Karpas-422 (cell line): Measurements from ENCODE around the gene NAP1L2. TPM values are rescaled to one million over a fixed set of nuclear protein-coding genes. Genes with fewer than 3 reads are reported as not detected.

Source experiments
- DNase-seq: peaks from one replicate; pipeline ENCODE4 v3.0.0-alpha.2; 2015
- H2AFZ ChIP-seq: fragments of 200-600 bp; sonication (generic); 2 replicates; pipeline ENCODE4 v1.6.1; 2014; ENCODE audit warnings: antibody characterized with exemption, low read length, mixed read lengths
- H3K27ac ChIP-seq: fragments of 200-600 bp; sonication (generic); 2 replicates; pipeline ENCODE4 v1.5.1; 2014; ENCODE audit warnings: mild to moderate bottlenecking, low read length, moderate library complexity
- H3K27me3 ChIP-seq: fragments of 200-600 bp; sonication (generic); 2 replicates; pipeline ENCODE4 v1.6.1; 2014; ENCODE audit warnings: low read length, mixed read lengths
- H3K36me3 ChIP-seq: fragments of 200-600 bp; sonication (generic); 2 replicates; pipeline ENCODE4 v1.6.1; 2014; ENCODE audit warnings: low read length, mixed read lengths; ENCODE audit not compliant: insufficient read depth
- H3K4me1 ChIP-seq: fragments of 200-600 bp; sonication (generic); 2 replicates; pipeline ENCODE4 v1.6.1; 2014; ENCODE audit warnings: mild to moderate bottlenecking, low read length, mixed read lengths
- H3K4me2 ChIP-seq: fragments of 200-600 bp; sonication (generic); 2 replicates; pipeline ENCODE4 v1.6.1; 2014; ENCODE audit warnings: low read length, low read depth, mild to moderate bottlenecking; ENCODE audit not compliant: poor library complexity, severe bottlenecking
- H3K4me3 ChIP-seq: fragments of 200-600 bp; sonication (generic); 2 replicates; pipeline ENCODE4 v1.5.1; 2014; ENCODE audit warnings: mild to moderate bottlenecking, antibody characterized with exemption, low read length, mixed read lengths
- H3K79me2 ChIP-seq: fragments of 200-600 bp; sonication (generic); 2 replicates; pipeline ENCODE4 v1.6.1; 2014; ENCODE audit warnings: mild to moderate bottlenecking, low read length, mixed read lengths
- H3K9ac ChIP-seq: fragments of 200-600 bp; sonication (generic); 2 replicates; pipeline ENCODE4 v1.6.0; 2014; ENCODE audit warnings: low read length
- H3K9me2 ChIP-seq: fragments of 200-600 bp; sonication (generic), shearing (Covaris generic); replicated peaks from 2 replicates; pipeline ENCODE4 v1.6.0; 2014; ENCODE audit warnings: mild to moderate bottlenecking, low read length, moderate library complexity; ENCODE audit not compliant: insufficient read depth
- H3K9me3 ChIP-seq: fragments of 300-700, 200-600 bp; sonication (generic); 2 replicates; pipeline ENCODE4 v1.6.1; 2014; ENCODE audit warnings: low read length, mixed read lengths
- H4K20me1 ChIP-seq: fragments of 200-600 bp; sonication (generic); 2 replicates; pipeline ENCODE4 v1.6.1; 2014; ENCODE audit warnings: mild to moderate bottlenecking, antibody characterized with exemption, low read length, low read depth; ENCODE audit not compliant: insufficient read depth
- total RNA-seq: library from RNA; depleted of rRNA; stranded (reverse); fragments of >200 nt; shearing (Covaris generic); gene quantifications from 2 replicates; pipeline ENCODE4 v1.2.3, GENCODE V29; 2014; ENCODE audit warnings: low replicate concordance; rRNA removed

NAP1L2 gene
- total RNA-seq, result not detected in 2 replicates

- H3K4me2 ChIP-seq, result no peak within 1 kb of the TSS
- H3K9ac ChIP-seq, result no peak within 1 kb of the TSS
- H3K27me3 ChIP-seq, result no peaks in the 10 kb centered on the region
- no peaks in the 10 kb centered on the region for H3K9me3 ChIP-seq
- H3K27ac ChIP-seq, result no peak within 1 kb of the TSS
- H4K20me1 ChIP-seq, result no peaks in the 10 kb centered on the region
- H3K36me3 ChIP-seq, result no peaks in the 10 kb centered on the region
- no peaks in the 10 kb centered on the region for H3K4me1 ChIP-seq
- no peaks in the 10 kb centered on the region for H3K9me2 ChIP-seq
- H3K79me2 ChIP-seq, result no peaks in the 10 kb centered on the region
- H3K4me3 ChIP-seq, result no peak within 1 kb of the TSS
- no peak within 1 kb of the TSS for H2AFZ ChIP-seq
- DNase-seq, result no peak
These were observed at the start of gene NAP1L2 for GRCh38 chrX:73214426-73215094. Gene NAP1L2, minus strand, starts transcription at chrX:73214851. Its CDS starts 359 bp downstream, at chrX:73214492.

GRCh38 chrX:73262991-73263390 lies 48.3 kb upstream of the NAP1L2 start:
- no peaks in the 10 kb centered on the region for H3K9me2 ChIP-seq
- H4K20me1 ChIP-seq, result no peaks in the 10 kb centered on the region
- no peaks in the 10 kb centered on the region for H3K4me1 ChIP-seq
- no peaks in the 10 kb centered on the region for H3K79me2 ChIP-seq
- H3K4me3 ChIP-seq, result no peak overlapping the region
- DNase-seq, result peak; percentile 58
- no peaks in the 10 kb centered on the region for H3K36me3 ChIP-seq
- no peak overlapping the region for H3K4me2 ChIP-seq
- no peaks in the 10 kb centered on the region for H3K27me3 ChIP-seq
- no peaks in the 10 kb centered on the region for H3K9me3 ChIP-seq
- H3K27ac ChIP-seq, result no peak overlapping the region
- no peak overlapping the region for H3K9ac ChIP-seq
- H2AFZ ChIP-seq, result no peak overlapping the region

GRCh38 chrX:73239242-73239641 lies 24.6 kb upstream of the NAP1L2 start:
- H2AFZ ChIP-seq, result no peak overlapping the region
- DNase-seq, result no peak
- no peaks in the 10 kb centered on the region for H4K20me1 ChIP-seq
- no peak overlapping the region for H3K4me2 ChIP-seq
- no peaks in the 10 kb centered on the region for H3K9me3 ChIP-seq
- no peaks in the 10 kb centered on the region for H3K27me3 ChIP-seq
- no peak overlapping the region for H3K4me3 ChIP-seq
- no peak overlapping the region for H3K9ac ChIP-seq
- no peaks in the 10 kb centered on the region for H3K4me1 ChIP-seq
- H3K27ac ChIP-seq, result no peak overlapping the region
- no peaks in the 10 kb centered on the region for H3K79me2 ChIP-seq
- H3K36me3 ChIP-seq, result no peaks in the 10 kb centered on the region
- no peaks in the 10 kb centered on the region for H3K9me2 ChIP-seq

GRCh38 chrX:73217621-73218020 lies 3.0 kb upstream of the NAP1L2 start:
- H4K20me1 ChIP-seq, result no peaks in the 10 kb centered on the region
- no peaks in the 10 kb centered on the region for H3K27me3 ChIP-seq
- H3K27ac ChIP-seq, result no peak overlapping the region
- no peak overlapping the region for H3K9ac ChIP-seq
- no peak overlapping the region for H2AFZ ChIP-seq
- DNase-seq, result no peak
- H3K4me2 ChIP-seq, result no peak overlapping the region
- H3K4me3 ChIP-seq, result no peak overlapping the region
- no peaks in the 10 kb centered on the region for H3K79me2 ChIP-seq
- H3K4me1 ChIP-seq, result no peaks in the 10 kb centered on the region
- no peaks in the 10 kb centered on the region for H3K9me2 ChIP-seq
- H3K36me3 ChIP-seq, result no peaks in the 10 kb centered on the region
- H3K9me3 ChIP-seq, result no peaks in the 10 kb centered on the region

- H3K9me2 ChIP-seq, result no peaks in the 10 kb centered on the region
- no peaks in the 10 kb centered on the region for H3K4me1 ChIP-seq
- no peak overlapping the region for H3K9ac ChIP-seq
- no peak overlapping the region for H2AFZ ChIP-seq
- H4K20me1 ChIP-seq, result no peaks in the 10 kb centered on the region
- no peak for DNase-seq
- no peaks in the 10 kb centered on the region for H3K36me3 ChIP-seq
- H3K27ac ChIP-seq, result no peak overlapping the region
- H3K79me2 ChIP-seq, result no peaks in the 10 kb centered on the region
- H3K4me2 ChIP-seq, result no peak overlapping the region
- no peak overlapping the region for H3K4me3 ChIP-seq
- no peaks in the 10 kb centered on the region for H3K27me3 ChIP-seq
- no peaks in the 10 kb centered on the region for H3K9me3 ChIP-seq
These were observed 595 bp upstream of the NAP1L2 start for GRCh38 chrX:73215246-73215645.

GRCh38 chrX:73213734-73214425 lies 771 bp downstream of the NAP1L2 start:
- Histone ChIP-seq H3K4me1 (no peaks in the 10 kb centered on the region), H3K4me3 (no peak overlapping the region), H3K9me2 (no peaks in the 10 kb centered on the region), H3K36me3 (no peaks in the 10 kb centered on the region), H3K4me2 (no peak overlapping the region), H3K9me3 (no peaks in the 10 kb centered on the region), H3K27ac (no peak overlapping the region), H4K20me1 (no peaks in the 10 kb centered on the region), H3K79me2 (no peaks in the 10 kb centered on the region), H3K9ac (no peak overlapping the region), H3K27me3 (no peaks in the 10 kb centered on the region), H2AFZ (no peak overlapping the region)
- no peak for DNase-seq

GRCh38 chrX:73206366-73206765 lies 8.3 kb downstream of the NAP1L2 start:
- Histone ChIP-seq H3K9me2 (no peaks in the 10 kb centered on the region), H2AFZ (no peak overlapping the region), H3K4me1 (no peaks in the 10 kb centered on the region), H3K27me3 (no peaks in the 10 kb centered on the region), H3K4me2 (no peak overlapping the region), H4K20me1 (no peaks in the 10 kb centered on the region), H3K27ac (no peak overlapping the region), H3K9ac (no peak overlapping the region), H3K9me3 (no peaks in the 10 kb centered on the region), H3K79me2 (no peaks in the 10 kb centered on the region), H3K36me3 (no peaks in the 10 kb centered on the region), H3K4me3 (no peak overlapping the region)
- no peak for DNase-seq

GRCh38 chrX:73182502-73183114 lies 32.0 kb downstream of the NAP1L2 start:
- Histone ChIP-seq H3K27ac (no peak overlapping the region), H3K27me3 (no peaks in the 10 kb centered on the region), H3K9me3 (no peaks in the 10 kb centered on the region), H3K4me3 (no peak overlapping the region), H3K9me2 (no peaks in the 10 kb centered on the region; the same call in 1 of the 2 replicates), H2AFZ (no peak overlapping the region), H3K9ac (no peak overlapping the region), H3K4me1 (no peaks in the 10 kb centered on the region), H3K36me3 (no peaks in the 10 kb centered on the region), H4K20me1 (no peaks in the 10 kb centered on the region), H3K4me2 (no peak overlapping the region), H3K79me2 (no peaks in the 10 kb centered on the region)
- DNase-seq, result no peak
